Stimulated activated CD4-positive, alpha-beta T cell treated with anti-CD3 and anti-CD28 coated beads, Interleukin-2, amount 100 ng/mL, for 4 hours (primary cell): ENCODE data around the gene HOXB5.

Experiments
- DNase-seq: peaks from one replicate; pipeline ENCODE4 v3.0.0-alpha.2; 2020; ENCODE audit warnings: low read depth

HOXB5 gene

DNA sequence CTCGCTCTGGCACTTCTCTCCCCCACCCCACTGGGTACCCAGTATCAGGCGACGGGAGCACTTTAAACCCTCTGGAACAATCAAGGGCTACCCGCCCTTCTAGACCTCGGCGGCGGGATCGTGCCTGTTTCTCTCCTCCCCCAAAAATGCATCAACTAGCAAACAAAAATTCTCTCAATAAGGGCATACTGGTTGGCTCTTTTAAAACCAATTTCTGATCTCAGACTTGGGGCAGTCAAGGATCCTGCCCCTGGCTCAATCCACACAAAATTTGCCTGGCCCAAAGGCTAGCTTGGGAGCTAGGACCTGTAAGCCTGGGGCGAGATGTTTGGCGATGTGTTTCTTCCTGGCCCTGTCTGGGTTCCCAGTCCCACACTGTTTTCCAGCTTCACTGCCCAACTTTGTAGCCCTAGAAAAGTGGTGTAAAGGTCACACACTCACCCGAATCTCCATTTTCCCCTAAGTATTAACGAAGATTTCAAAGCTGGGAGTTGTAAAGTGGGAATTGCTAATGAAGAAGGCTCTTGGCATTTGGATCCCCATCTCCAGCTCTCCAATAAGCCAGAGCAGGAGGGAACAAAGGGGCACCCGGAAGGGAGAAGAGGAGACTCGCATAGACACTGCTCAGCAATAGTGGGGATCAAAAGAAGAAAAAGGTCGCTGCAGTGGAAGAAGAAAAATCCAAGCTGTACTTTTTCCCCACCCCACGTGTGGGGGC, 34.3 kb downstream of the HOXB5 start:
- DNase-seq, result no peak

- no peak for DNase-seq
These were observed 34.8 kb downstream of the HOXB5 start for GRCh38 chr17:48558831-48559121.

DNA sequence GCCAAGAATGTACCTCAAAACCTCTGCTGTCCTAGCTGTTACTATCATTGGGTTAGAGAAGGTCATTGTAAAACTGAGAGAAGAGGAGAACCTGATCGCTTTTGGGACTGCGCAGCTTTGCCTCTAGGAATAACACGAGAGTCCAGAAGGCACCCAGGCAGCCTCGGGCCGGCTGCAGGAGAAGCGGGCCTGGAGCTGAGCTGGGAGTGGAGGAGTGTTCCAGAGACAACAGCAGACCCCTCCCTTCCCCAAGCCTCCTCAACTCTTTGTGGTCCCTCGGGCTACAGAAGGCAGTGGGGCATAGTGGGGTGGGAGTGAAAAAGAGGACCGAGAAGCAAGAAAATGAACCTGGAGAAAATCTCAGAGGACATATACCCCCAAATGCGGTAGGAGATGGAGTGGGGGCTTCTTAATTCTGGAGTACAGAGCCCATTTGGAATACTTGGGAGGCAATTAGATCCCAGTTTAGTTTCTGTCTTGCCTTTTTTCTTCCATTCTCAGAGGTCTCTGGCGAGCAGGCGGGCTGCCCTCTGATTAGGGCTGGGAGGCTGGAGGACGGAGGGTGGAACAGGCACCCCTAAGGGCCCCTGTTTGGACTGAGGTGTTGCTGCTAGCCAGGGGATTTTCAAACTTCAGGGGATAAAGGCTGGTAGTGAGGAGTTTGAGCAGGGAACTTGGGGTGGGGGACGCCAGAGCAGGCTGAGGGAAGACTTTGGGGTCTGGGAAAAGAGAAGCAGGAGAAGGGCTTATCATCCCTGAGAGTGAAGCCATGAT, 35.3 kb downstream of the HOXB5 start:
- no peak for DNase-seq

DNA sequence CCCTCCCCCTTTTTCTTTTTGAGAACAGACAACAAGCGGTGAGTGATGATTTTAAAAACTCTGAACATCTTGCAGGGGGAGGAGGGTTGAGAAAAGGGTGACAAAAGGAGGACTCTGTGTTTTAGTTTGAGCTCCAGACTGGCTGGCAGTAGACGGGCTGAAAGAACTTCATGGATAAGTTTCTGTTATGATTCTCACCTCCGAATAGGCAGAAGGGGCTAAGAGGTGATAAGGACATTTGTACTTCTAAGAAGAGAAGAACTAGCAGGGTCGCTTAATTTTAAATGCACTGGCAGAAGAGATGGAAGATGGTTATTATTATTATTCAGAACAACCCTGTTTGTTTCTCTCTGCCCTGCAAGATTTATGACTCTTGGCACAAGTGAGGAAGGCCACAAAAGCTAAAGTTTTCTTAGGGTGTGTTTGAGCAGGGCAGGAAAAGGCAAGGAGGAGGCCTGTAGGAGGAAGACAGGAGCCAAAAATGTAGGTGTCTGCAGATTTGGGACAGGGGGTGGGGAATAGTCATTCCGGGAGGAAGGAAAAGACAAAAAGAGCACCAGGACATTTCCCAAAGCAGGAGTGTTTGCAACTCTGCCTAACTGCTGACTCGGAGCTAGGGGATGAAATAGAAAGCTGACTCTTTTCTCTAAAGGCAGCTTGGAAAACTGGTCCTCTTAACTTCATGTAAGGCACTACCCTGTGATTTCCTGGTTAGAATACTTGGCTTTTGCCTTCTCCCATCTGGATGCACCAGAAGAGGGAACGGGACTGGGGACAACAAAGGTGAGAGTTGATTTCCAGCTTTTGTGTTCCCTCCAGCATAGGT, 36.8 kb downstream of the HOXB5 start:
- DNase-seq, result no peak

DNA sequence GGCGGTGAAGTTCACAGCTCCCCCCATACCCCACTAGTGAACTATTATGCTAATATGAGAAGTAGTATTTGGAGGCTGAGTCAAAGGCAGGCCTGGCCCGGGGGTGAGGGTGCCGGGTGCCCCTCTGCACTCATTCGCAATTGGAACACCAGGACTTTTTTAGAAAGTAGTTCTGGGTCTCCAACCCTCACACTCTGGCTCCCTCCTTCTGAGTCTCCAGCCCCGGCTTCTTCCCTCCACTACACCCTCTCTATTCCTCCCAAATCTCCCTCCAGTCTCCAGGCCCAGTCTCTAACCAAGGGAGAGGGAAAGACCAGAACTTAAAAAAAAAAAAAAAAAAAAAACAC, 37.4 kb downstream of the HOXB5 start:
- no peak for DNase-seq

GRCh38 chr17:48555258-48556228, 38.0 kb downstream of the HOXB5 start:
- DNase-seq, result no peak

DNA sequence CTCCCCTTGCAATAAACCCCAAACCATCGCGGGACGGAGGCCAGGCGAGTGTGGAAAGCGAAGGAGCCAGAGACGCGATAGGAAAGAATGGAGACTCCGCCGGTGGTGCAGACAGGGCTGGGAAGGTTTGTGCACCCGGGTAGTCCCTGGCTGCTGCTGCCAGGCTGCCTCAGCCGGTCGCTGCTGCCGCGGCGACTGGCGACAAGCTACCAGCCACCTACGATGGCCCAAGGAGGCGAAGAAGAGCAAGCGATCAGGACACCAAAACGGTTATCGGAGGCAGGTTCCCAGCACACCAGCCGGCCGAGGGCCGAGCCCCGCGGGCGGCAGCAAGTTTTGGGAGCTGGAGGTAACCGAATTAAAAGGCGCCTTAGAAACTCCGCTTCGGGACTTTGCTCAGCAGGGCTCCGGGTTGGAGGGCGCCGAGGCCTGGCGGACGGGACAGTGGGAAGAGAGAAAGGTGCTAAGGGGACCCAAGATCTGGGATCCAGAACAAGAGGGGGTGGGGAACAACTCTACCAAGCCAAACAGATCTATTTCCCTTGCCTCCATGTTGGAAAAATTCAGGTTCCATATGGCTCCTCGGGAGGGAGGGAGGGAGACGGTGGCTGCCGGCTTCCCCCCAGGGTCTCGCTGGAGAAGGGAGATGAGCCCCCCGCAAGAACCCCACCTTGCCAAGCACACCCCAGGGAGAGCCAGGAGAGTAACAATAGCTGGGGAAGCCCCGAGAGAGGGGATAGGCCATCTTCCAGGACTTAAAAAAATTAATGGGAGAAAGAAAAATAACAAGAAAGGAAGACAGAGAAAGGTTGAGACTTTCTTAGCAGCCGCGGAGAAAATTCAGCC, 38.9 kb downstream of the HOXB5 start:
- no peak for DNase-seq

DNA sequence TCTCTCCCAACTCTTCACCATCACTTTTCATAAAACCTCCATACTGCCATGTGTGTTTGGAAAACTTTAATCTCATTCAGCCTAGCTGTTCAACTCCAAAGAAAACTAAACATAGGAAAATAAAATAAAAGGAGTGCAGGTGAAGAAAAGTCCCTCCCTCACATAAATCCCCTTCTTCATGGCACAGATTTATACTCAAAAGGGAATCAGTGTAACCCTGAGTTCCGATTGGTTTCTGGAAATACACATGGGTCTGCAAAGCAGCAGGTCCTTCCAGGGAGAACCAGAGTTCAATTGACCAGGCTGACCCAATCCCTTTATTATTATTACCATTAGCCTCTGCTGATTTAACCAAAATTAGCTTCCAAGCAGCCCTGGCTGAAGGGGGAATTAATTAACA, 39.8 kb downstream of the HOXB5 start:
- DNase-seq, result no peak

GRCh38 chr17:48553190-48553547, 40.4 kb downstream of the HOXB5 start:
- DNase-seq, result no peak

DNA sequence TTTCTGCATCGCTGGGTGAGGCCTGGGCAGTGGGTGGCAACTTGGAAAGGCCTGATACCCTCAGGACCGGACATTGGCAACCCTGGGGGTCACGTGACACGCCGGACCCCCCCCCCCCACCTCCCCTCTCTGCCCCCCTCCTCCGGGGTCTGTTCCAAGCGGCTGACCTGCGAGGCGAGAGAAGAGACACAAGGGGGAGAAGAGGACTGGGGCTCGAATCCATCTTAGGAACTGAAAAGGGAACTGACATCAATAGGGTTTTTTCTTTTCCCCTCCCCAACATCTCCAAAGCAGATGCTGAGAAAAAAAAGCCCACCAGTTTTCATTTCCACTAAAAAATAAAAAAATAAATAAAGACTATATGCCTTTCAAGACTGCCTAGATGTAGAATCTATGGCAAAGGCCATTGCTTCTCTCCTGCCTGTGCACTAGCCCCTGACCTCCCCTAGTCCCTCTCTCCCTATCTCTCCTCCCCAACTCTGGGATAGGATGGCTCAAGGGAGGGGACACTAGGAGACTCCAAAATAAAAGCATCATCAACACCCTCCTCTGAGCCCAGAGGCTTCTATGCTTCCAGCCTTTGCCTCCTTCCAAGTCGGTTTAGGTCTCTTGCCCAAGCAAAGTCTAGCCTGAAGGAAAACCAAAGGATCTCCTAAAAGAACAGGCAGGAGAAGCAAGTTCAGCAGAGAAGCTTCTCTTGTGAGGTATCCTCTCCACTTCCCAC, 41.0 kb downstream of the HOXB5 start:
- no peak for DNase-seq

DNA sequence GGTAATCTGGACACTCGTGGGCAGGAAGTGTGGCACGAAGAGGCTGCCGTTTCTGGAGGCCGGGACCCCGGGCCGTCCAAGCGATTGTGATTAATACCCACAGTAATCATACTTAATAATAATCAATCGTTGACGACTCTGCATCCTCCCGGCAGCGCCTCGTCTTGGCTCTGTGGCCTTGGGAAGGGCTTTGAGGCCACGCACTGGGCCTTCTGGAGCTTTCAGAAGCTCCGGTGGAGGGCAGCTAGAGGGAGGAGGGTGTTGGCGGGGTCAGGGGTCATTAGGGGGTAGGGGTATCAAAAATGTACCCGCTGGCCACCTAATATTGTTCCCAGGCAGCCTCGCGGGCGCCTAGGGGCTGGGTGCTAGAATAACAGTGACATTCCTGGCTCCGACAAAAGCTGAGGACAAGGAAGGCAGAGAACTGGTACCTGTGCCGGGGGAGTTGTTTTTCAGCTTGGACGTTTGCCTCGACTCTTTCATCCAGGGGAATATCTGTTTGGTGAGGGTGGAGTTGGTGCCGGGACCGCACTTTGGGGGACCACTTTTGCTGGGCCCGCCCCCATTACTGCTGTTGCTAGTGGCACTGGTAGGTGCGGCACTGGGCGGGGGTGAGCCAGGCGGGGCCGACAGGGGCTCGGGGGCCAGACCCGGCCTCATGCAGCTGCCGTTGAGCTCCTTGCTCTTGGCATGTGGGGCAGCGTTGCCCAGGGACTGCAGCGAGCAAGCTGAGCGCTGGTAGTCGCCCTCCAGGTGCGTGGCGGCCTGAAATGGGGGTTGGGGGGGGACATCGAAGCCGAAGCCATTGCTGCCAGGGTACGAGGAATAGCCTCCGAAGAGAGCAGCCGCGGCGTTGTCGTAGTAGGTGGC, 41.7 kb downstream of the HOXB5 start:
- no peak for DNase-seq

DNA sequence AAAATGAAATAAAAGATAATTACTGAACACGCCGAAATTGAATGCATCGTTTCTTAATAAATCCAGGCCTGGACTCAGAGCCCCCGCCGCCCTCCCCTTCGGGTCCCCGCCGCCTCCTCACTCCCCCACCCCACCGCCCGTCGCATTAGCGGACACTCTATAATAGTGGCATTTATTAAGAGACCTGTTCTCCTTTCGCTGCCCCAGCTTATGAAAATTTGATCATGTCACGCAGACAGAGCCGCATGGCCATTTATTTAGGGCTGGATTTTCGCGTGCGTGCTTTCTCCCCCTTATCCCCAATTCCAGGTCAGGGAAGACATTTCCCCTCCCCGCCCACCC, 42.4 kb downstream of the HOXB5 start:
- no peak for DNase-seq

- DNase-seq, result no peak
These were observed 42.9 kb downstream of the HOXB5 start for GRCh38 chr17:48550502-48551213.

DNA sequence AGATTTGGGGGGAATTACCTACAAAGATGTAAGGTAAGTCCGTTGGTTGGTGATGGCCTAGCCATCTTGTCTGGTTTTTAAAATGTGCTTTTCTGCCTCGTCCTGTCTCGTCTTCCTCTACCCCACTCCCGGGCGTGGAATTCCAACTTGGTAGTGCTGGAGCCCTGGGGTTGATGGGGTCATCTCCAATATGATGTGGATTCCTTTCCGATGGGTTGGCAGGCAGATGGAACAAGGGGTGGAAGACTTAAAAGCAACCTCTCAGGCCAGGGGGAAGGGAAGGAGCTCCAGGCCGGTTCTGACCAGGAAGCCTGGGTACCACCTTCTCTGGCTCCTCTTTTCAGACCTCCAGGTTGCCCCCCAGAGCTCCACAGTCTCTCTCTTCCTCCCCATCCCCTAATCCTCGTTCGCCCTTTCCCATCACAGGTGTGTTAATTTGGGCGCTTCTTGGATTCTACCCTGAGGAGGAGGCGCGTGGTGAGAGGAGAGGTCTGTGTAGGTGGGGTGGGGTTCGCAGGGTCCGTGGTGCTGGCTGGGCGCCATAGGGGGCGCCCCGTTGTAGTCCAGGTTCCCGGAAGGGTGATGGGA, 43.6 kb downstream of the HOXB5 start:
- DNase-seq, result no peak

- DNase-seq, result no peak
These were observed 44.3 kb downstream of the HOXB5 start for GRCh38 chr17:48549281-48549630.

GRCh38 chr17:48548523-48549280, 44.9 kb downstream of the HOXB5 start:
- no peak for DNase-seq

DNA sequence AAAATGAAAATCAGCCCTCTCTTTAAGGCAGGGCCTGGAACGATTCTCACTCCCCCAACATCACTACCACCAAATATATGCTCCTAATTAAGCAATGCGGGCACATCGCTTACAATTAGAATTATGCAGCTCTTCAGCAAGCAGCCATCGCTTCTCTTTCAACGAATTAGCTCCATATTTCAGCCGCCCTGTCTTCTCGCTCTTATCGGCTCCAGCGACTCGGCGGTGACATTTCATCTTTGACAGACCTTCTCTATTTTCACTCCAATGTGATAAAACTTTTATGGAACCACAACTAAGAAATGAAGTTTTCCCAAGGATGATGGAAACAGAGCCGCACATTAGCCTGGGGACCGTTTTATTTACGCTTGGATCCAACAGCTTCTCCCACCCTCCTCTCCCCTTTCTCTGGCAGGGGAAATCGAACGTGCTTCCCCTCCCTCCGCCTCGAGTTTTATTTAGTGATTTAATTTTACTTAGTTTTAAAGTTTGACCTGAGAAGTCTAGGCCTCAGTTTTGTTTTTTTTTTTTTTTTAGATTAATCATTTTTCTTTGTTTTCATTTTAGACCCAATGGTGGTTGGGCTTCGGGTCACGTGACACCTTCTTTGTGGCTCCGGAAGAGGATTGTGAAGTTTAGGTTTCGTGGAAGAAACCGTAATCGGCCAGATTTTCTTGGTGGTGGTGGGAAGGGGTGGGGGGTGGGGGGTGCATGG, 45.6 kb downstream of the HOXB5 start:
- peak; percentile 31 for DNase-seq
